Mammary epithelial cell (primary cell): ENCODE data around the gene TMIGD1.

Experiments
- CTCF ChIP-seq, 2 donors: IDR thresholded peaks in 1 of 2; conservative IDR thresholded peaks in 1 of 2; 2 replicates each; pipeline ENCODE4 v1.5.1; 2011 to 2012; ENCODE audit warnings: inconsistent platforms in 2 of 2, low read length in 2 of 2, mild to moderate bottlenecking in 2 of 2, control low read depth in 1 of 2, low read depth in 1 of 2; ENCODE audit not compliant: insufficient read depth in 1 of 2; ENCODE audit errors: extremely low read depth in 1 of 2
- EZH2 ChIP-seq: IDR thresholded peaks from 2 replicates; pipeline ENCODE4 v1.6.1; 2012; ENCODE audit warnings: low read length, inconsistent platforms, borderline replicate concordance

- peak; percentile 61 to 81 for TF ChIP-seq CTCF (conservative IDR thresholded peaks at IDR 0.05 in 1 of 2, IDR thresholded peaks at IDR 0.05 in 1 of 2; ENCODE audit: extremely low read depth in 1 of 2, insufficient read depth in 1 of 2, low read depth in 1 of 2, low read length in 2 of 2)
- TF ChIP-seq EZH2, result no peak
Measured at GRCh38 chr17:30336369-30337171, 2.7 kb upstream of the TMIGD1 start.
